Smooth muscle cell (in vitro differentiated cells): ENCODE data around the gene NXF1. TPM values are rescaled to one million over a fixed set of nuclear protein-coding genes. Genes with fewer than 3 reads are reported as not detected.

Experiments
- DNase-seq: peaks from one replicate; lab custom pipeline; 2025; ENCODE audit not compliant: unreplicated experiment; lab: John Stamatoyannopoulos, UW
- H2AFZ ChIP-seq: fragments of 200-600 bp; sonication (generic); 2 replicates; pipeline ENCODE4 v1.6.0; 2016; ENCODE audit warnings: antibody characterized with exemption, low read depth, mild to moderate bottlenecking
- H3F3A ChIP-seq: fragments of 200-600 bp; sonication (generic); 2 replicates; pipeline ENCODE4 v1.6.0; 2017; ENCODE audit warnings: antibody characterized with exemption, low read depth
- H3K27ac ChIP-seq: fragments of 200-600 bp; sonication (generic); 2 replicates; pipeline ENCODE4 v1.5.1; 2016; ENCODE audit warnings: low read depth, mild to moderate bottlenecking
- H3K27me3 ChIP-seq: fragments of 200-600 bp; sonication (generic); 2 replicates; pipeline ENCODE4 v1.6.1; 2016; ENCODE audit warnings: low read depth, mild to moderate bottlenecking
- H3K36me3 ChIP-seq: fragments of 200-600 bp; sonication (generic); 2 replicates; pipeline ENCODE4 v1.5.1; 2016; ENCODE audit warnings: low read depth
- H3K4me1 ChIP-seq: fragments of 200-600 bp; sonication (generic); 2 replicates; pipeline ENCODE4 v1.5.1; 2016; ENCODE audit warnings: low read depth
- H3K4me2 ChIP-seq: fragments of 200-600 bp; sonication (generic); 2 replicates; pipeline ENCODE4 v1.6.0; 2016; ENCODE audit warnings: mild to moderate bottlenecking
- H3K4me3 ChIP-seq: fragments of 200-600 bp; sonication (generic); 2 replicates; pipeline ENCODE4 v1.5.1; 2016; ENCODE audit warnings: mild to moderate bottlenecking
- H3K79me2 ChIP-seq: fragments of 200-600 bp; sonication (generic); 2 replicates; pipeline ENCODE4 v1.6.0; 2016; ENCODE audit warnings: low read depth, mild to moderate bottlenecking
- H3K9ac ChIP-seq: fragments of 200-600 bp; sonication (generic); 2 replicates; pipeline ENCODE4 v1.6.0; 2016; ENCODE audit warnings: low read depth
- H3K9me3 ChIP-seq: fragments of 200-600 bp; sonication (generic); replicated peaks from 2 replicates; pipeline ENCODE4 v1.5.1; 2016; ENCODE audit warnings: low read depth
- H4K20me1 ChIP-seq: fragments of 200-600 bp; sonication (generic); 2 replicates; pipeline ENCODE4 v1.6.0; 2016; ENCODE audit warnings: low read depth
- WGBS: methylation state at CpG from one replicate; pipeline ENCODE4 v1.1.7; 2016; ENCODE audit warnings: low lambda C conversion rate; 5-methylcytosine and 5-hydroxymethylcytosine counted together
- polyA plus RNA-seq: library from polyadenylated mRNA; unstranded; fragments of >200 nt; fragmentation: Nextera tagmentation; extraction: Ambion mirVana; gene quantifications from 2 replicates; pipeline ENCODE4 v1.2.1, GENCODE V29; 2016
- total RNA-seq: library from RNA; depleted of rRNA; stranded (reverse); fragments of >200 nt; gene quantifications from 2 replicates; pipeline ENCODE4 v1.2.3, GENCODE V29; 2014
- TF ChIP-seq, protein P1 (sequence below): fragments of 200-600 bp; sonication (generic); IDR thresholded peaks from 2 replicates; pipeline ENCODE4 v1.5.1; 2017; ENCODE audit warnings: borderline replicate concordance, mild to moderate bottlenecking, antibody characterized with exemption; ENCODE audit not compliant: insufficient read depth, poor library complexity, severe bottlenecking

The NXF1 gene
- total RNA-seq (33.4 and 35.4 TPM in 2 replicates), polyA plus RNA-seq (46.5 and 78.8 TPM in 2 replicates)

DNA sequence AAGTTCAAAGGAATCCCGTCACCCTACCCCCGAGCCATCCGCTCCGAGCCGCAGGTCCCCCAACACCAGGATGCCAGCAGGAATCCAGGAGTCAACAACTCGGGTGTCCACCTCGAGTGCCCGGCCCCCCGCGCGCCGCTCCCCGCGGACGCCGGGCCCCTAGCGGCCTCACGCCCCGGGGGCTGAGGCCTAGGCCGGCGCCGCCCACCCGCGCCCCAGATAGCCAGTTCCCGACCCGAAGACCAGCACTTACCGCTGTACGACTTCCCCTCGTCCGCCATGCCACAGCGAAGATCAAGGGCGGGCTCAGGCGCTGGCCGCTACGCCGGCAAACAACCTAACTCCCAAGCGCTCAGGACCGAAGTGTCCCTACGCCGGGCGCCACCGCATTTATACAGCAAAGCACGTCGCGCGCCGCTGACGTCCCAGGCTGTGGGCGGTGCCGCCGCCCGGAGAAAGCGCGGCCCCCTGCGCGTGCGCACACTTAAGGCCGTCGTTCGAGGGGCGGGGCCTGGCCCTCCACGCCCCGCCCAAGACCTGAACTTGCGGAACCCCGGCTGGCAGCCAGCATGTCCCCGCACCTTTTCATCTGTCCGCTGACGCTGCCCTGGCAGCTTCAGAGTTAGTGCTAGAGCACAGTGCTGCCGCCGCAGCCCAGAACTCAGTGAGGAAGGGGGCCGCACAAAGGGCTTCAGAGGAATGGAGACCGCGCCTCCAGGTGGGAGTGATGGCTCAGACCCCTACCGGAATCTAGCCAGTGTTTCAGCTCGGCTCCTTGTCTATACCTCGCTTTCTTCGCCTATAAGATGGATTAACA lies at the start of gene NXF1:
Gene NXF1 (minus strand): TSS at position 365 of the 817 bp plus-strand sequence. CDS start 84 bp downstream, at position 281.
- Histone ChIP-seq H3K4me1 (peaks cover 18% of the 10 kb centered on the region), H3K4me3 (peak within 1 kb of the TSS; percentile 97), H3F3A (peaks cover 30% of the 10 kb centered on the region), H3K27me3 (no peaks in the 10 kb centered on the region), H3K36me3 (peaks cover 6% of the 10 kb centered on the region), H3K9ac (peak within 1 kb of the TSS; percentile 94), H4K20me1 (peaks cover 32% of the 10 kb centered on the region), H2AFZ (no peak within 1 kb of the TSS), H3K9me3 (no peaks in the 10 kb centered on the region), H3K27ac (peak within 1 kb of the TSS; percentile 91), H3K4me2 (peak within 1 kb of the TSS; percentile 93), H3K79me2 (peaks cover 33% of the 10 kb centered on the region)
- 1% methylated on average over 61 of the region's 77 CpGs for WGBS
- peak; percentile 90 for DNase-seq
- TF ChIP-seq, protein P1, sequence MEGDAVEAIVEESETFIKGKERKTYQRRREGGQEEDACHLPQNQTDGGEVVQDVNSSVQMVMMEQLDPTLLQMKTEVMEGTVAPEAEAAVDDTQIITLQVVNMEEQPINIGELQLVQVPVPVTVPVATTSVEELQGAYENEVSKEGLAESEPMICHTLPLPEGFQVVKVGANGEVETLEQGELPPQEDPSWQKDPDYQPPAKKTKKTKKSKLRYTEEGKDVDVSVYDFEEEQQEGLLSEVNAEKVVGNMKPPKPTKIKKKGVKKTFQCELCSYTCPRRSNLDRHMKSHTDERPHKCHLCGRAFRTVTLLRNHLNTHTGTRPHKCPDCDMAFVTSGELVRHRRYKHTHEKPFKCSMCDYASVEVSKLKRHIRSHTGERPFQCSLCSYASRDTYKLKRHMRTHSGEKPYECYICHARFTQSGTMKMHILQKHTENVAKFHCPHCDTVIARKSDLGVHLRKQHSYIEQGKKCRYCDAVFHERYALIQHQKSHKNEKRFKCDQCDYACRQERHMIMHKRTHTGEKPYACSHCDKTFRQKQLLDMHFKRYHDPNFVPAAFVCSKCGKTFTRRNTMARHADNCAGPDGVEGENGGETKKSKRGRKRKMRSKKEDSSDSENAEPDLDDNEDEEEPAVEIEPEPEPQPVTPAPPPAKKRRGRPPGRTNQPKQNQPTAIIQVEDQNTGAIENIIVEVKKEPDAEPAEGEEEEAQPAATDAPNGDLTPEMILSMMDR: peak; percentile 9

DNA sequence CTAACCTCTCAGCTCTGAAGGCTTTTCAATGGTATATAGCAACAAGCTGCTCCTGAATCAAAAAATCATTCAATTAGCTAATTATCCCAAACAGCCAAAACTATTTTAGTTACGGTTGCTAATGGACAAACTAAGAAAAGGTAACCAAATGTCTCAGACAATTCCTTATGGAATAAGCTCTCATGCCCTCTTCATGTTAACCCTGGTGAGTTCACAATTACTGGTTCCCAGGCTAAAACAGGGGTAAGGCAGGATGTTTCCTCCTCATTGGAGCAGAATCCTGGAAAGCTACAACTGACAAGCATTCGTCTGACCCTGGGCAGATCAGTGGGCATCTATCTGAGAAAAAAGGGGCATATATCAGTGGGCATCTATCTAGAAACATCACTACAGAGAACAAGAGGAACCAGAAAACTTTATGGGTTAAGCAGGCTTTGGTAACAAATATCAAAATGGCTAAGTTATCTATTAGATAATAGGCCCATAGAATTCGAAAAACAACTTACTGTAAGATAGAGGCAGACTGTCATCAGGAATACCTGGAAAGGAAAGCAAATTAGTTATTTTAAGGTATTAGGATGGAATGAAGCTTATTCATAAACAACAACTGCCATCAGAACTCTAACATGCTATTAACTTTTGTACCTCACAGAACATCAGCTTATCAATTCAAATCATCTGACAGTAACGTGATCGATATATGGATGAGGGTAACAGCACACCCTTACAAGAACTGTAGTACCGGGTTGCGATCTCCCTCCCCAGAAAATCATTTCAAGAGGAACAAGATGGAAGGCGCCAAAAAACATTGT lies 49.0 kb upstream of the NXF1 start:
- H3K79me2 ChIP-seq: peaks cover 30% of the 10 kb centered on the region
- H3K27ac ChIP-seq: peak overlapping the region; percentile 51
- no peaks in the 10 kb centered on the region for H3K27me3 ChIP-seq
- peak overlapping the region; percentile 88 for H3K4me2 ChIP-seq
- H3F3A ChIP-seq: peaks cover 56% of the 10 kb centered on the region
- H4K20me1 ChIP-seq: peaks cover 41% of the 10 kb centered on the region
- peaks cover 39% of the 10 kb centered on the region for H3K4me1 ChIP-seq
- TF ChIP-seq, protein P1: no peak
- H3K9me3 ChIP-seq: no peaks in the 10 kb centered on the region
- DNase-seq: no peak
- peak overlapping the region; percentile 75 for H3K9ac ChIP-seq
- 6% methylated on average over 8 of the region's 8 CpGs for WGBS
- peaks cover 16% of the 10 kb centered on the region for H3K36me3 ChIP-seq
- peak overlapping the region; percentile 73 for H3K4me3 ChIP-seq
- no peak overlapping the region for H2AFZ ChIP-seq

DNA sequence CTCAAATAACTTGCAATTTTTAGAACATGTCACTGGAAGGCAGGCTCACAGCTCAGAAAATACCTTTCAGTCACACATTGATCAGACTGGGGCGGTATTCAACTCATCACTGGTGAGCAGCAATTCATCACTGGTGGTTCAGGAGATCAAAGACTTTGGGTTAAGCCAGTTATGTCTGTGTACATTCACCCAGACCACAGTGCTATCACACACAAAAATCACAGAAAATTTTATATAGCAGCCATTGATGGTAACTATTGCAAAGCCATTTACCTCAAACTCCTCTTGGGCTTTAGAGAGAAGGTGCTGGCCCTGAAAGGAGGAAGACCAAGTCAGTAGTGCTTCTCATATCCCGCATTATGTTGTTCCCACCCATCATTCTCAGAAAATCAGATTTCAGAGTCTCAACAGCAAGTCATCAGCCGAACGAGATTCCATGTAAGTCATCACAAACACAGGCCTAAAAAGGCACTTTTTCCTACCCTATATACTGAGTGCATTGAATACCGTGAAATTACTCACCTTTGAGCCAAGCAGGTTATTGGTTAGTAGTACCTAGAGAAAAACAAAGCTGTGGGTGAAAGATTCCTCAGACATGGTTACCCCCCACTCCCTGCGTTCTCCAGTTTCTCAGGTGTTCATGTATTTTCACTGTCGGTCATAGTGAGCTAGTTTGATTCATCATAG lies 48.2 kb upstream of the NXF1 start:
- no peaks in the 10 kb centered on the region for H3K9me3 ChIP-seq
- peaks cover 39% of the 10 kb centered on the region for H3K4me1 ChIP-seq
- peaks cover 30% of the 10 kb centered on the region for H3K79me2 ChIP-seq
- peak overlapping the region; percentile 75 for H3K9ac ChIP-seq
- peak overlapping the region; percentile 73 for H3K4me3 ChIP-seq
- WGBS: 48% methylated on average over 7 of the region's 7 CpGs
- no peaks in the 10 kb centered on the region for H3K27me3 ChIP-seq
- no peak overlapping the region for H2AFZ ChIP-seq
- DNase-seq: no peak
- TF ChIP-seq, protein P1: no peak
- H3F3A ChIP-seq: peaks cover 56% of the 10 kb centered on the region
- H3K27ac ChIP-seq: peak overlapping the region; percentile 51
- H3K4me2 ChIP-seq: peak overlapping the region; percentile 88
- peaks cover 41% of the 10 kb centered on the region for H4K20me1 ChIP-seq
- peaks cover 16% of the 10 kb centered on the region for H3K36me3 ChIP-seq
